ENCODE results near the gene ZNF76. TPM values are rescaled to one million over a fixed set of nuclear protein-coding genes. Genes with fewer than 3 reads are reported as not detected.

ZNF76 gene
- total and polyA plus RNA-seq, 2 of the 13 experiments (the other 11 are each of a cell fraction or from before 2014, with no cell fraction given): 13.2 to 26.4 TPM

DNA sequence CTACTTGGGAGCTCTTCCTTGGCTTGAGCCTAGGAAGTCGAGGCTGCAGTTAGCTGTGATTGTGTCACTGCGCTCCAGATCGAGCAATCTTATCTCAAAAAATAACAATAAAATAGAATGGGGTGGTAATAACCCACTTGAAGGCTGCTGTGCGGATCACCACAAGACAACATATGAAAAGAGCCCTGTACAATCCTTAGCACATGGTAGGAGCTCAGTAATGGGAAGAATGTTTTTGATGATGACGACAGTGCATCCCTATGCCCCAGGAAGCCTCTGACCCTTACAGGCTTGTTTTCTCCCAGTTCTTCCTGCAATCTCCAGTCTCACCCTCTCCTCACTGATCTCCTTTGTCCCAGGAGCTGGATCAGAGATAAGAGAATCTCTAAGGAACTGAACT, 30.2 kb upstream of the ZNF76 start:
- CTCF ChIA-PET (ENCODE audit: low intra/inter-chr PET ratio, low total read pairs): no interaction called here
- TF ChIP-seq ZNF333 (CRISPR knock-in tag; IDR thresholded peaks at IDR 0.05; ENCODE audit: borderline replicate concordance) (no peak), ZNF430 (CRISPR knock-in tag; IDR thresholded peaks at IDR 0.05) (no peak), SOX6 (IDR thresholded peaks at IDR 0.05) (no peak), SOX6 (CRISPR knock-in tag; IDR thresholded peaks at IDR 0.05) (no peak), ZNF670 (CRISPR knock-in tag; IDR thresholded peaks at IDR 0.05; ENCODE audit: borderline replicate concordance) (no peak), ZNF577 (CRISPR knock-in tag; IDR thresholded peaks at IDR 0.05; ENCODE audit: borderline replicate concordance, low read depth) (no peak), LCORL (IDR thresholded peaks at IDR 0.05) (no peak), LCORL (CRISPR knock-in tag; IDR thresholded peaks at IDR 0.05) (no peak), GFI1 (CRISPR knock-in tag; IDR thresholded peaks at IDR 0.05; ENCODE audit: borderline replicate concordance) (no peak), NRL (CRISPR knock-in tag; IDR thresholded peaks at IDR 0.05; ENCODE audit: borderline replicate concordance) (no peak)
- TF ChIP-seq, protein P1, sequence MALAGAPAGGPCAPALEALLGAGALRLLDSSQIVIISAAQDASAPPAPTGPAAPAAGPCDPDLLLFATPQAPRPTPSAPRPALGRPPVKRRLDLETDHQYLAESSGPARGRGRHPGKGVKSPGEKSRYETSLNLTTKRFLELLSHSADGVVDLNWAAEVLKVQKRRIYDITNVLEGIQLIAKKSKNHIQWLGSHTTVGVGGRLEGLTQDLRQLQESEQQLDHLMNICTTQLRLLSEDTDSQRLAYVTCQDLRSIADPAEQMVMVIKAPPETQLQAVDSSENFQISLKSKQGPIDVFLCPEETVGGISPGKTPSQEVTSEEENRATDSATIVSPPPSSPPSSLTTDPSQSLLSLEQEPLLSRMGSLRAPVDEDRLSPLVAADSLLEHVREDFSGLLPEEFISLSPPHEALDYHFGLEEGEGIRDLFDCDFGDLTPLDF (CRISPR knock-in tag; IDR thresholded peaks at IDR 0.05): no peak
- TF ChIP-seq, protein P2, sequence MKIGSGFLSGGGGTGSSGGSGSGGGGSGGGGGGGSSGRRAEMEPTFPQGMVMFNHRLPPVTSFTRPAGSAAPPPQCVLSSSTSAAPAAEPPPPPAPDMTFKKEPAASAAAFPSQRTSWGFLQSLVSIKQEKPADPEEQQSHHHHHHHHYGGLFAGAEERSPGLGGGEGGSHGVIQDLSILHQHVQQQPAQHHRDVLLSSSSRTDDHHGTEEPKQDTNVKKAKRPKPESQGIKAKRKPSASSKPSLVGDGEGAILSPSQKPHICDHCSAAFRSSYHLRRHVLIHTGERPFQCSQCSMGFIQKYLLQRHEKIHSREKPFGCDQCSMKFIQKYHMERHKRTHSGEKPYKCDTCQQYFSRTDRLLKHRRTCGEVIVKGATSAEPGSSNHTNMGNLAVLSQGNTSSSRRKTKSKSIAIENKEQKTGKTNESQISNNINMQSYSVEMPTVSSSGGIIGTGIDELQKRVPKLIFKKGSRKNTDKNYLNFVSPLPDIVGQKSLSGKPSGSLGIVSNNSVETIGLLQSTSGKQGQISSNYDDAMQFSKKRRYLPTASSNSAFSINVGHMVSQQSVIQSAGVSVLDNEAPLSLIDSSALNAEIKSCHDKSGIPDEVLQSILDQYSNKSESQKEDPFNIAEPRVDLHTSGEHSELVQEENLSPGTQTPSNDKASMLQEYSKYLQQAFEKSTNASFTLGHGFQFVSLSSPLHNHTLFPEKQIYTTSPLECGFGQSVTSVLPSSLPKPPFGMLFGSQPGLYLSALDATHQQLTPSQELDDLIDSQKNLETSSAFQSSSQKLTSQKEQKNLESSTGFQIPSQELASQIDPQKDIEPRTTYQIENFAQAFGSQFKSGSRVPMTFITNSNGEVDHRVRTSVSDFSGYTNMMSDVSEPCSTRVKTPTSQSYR (CRISPR knock-in tag; IDR thresholded peaks at IDR 0.05; ENCODE audit: borderline replicate concordance): no peak
- TF ChIP-seq, protein P3, sequence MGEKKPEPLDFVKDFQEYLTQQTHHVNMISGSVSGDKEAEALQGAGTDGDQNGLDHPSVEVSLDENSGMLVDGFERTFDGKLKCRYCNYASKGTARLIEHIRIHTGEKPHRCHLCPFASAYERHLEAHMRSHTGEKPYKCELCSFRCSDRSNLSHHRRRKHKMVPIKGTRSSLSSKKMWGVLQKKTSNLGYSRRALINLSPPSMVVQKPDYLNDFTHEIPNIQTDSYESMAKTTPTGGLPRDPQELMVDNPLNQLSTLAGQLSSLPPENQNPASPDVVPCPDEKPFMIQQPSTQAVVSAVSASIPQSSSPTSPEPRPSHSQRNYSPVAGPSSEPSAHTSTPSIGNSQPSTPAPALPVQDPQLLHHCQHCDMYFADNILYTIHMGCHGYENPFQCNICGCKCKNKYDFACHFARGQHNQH (CRISPR knock-in tag; IDR thresholded peaks at IDR 0.05): no peak
- TF ChIP-seq, protein P4, sequence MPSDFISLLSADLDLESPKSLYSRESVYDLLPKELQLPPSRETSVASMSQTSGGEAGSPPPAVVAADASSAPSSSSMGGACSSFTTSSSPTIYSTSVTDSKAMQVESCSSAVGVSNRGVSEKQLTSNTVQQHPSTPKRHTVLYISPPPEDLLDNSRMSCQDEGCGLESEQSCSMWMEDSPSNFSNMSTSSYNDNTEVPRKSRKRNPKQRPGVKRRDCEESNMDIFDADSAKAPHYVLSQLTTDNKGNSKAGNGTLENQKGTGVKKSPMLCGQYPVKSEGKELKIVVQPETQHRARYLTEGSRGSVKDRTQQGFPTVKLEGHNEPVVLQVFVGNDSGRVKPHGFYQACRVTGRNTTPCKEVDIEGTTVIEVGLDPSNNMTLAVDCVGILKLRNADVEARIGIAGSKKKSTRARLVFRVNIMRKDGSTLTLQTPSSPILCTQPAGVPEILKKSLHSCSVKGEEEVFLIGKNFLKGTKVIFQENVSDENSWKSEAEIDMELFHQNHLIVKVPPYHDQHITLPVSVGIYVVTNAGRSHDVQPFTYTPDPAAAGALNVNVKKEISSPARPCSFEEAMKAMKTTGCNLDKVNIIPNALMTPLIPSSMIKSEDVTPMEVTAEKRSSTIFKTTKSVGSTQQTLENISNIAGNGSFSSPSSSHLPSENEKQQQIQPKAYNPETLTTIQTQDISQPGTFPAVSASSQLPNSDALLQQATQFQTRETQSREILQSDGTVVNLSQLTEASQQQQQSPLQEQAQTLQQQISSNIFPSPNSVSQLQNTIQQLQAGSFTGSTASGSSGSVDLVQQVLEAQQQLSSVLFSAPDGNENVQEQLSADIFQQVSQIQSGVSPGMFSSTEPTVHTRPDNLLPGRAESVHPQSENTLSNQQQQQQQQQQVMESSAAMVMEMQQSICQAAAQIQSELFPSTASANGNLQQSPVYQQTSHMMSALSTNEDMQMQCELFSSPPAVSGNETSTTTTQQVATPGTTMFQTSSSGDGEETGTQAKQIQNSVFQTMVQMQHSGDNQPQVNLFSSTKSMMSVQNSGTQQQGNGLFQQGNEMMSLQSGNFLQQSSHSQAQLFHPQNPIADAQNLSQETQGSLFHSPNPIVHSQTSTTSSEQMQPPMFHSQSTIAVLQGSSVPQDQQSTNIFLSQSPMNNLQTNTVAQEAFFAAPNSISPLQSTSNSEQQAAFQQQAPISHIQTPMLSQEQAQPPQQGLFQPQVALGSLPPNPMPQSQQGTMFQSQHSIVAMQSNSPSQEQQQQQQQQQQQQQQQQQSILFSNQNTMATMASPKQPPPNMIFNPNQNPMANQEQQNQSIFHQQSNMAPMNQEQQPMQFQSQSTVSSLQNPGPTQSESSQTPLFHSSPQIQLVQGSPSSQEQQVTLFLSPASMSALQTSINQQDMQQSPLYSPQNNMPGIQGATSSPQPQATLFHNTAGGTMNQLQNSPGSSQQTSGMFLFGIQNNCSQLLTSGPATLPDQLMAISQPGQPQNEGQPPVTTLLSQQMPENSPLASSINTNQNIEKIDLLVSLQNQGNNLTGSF (CRISPR knock-in tag; IDR thresholded peaks at IDR 0.05): no peak
- TF ChIP-seq, protein P5, sequence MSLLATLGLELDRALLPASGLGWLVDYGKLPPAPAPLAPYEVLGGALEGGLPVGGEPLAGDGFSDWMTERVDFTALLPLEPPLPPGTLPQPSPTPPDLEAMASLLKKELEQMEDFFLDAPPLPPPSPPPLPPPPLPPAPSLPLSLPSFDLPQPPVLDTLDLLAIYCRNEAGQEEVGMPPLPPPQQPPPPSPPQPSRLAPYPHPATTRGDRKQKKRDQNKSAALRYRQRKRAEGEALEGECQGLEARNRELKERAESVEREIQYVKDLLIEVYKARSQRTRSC (CRISPR knock-in tag; IDR thresholded peaks at IDR 0.05; ENCODE audit: low read depth): no peak

More for the DNA sequence above, 30.2 kb upstream of the ZNF76 start:
- DNase-seq (ENCODE audit: low spot score) (no peak), ATAC-seq (no peak), FAIRE-seq (no peak)
- in situ Hi-C loops (cut with HindIII; ENCODE audit: extremely low pct_ligation_motif_present, low pct_unique_long_range_greater_than_20kb): no loop called here
- H4K20me1 ChIP-seq (ENCODE audit: insufficient read depth, low read length): no peaks in the 10 kb centered on the region
- no peak overlapping the region for H2AFZ ChIP-seq (ENCODE audit: low read length)
- intact Hi-C loops (cut with micrococcal nuclease; ENCODE audit: unreplicated experiment): no loop called here
- no peak overlapping the region for H3K9ac ChIP-seq (ENCODE audit: insufficient read depth, low read depth, low read length)
- H3K4me1 ChIP-seq (ENCODE audit: insufficient read depth, low read length): peaks cover 9% of the 10 kb centered on the region; the same call in 1 of the 2 replicates
- BruUV-seq (replicated peaks): no TSS peak
- no peaks in the 10 kb centered on the region for H3K79me2 ChIP-seq (ENCODE audit: insufficient read depth, low read length)
- H3K27ac ChIP-seq (ENCODE audit: extremely low read length, insufficient read depth, low read length): no peak overlapping the region
- 87% methylated on average over 5 of the region's 5 CpGs for WGBS (ENCODE audit: low lambda C conversion rate)
- H3K4me3 ChIP-seq (replicated peaks in 1 of 3; ENCODE audit: insufficient read depth in 1 of 3, low read depth in 2 of 3, low read length in 3 of 3): no peak overlapping the region
- H3K36me3 ChIP-seq (replicated peaks in 1 of 2; ENCODE audit: control insufficient read depth in 1 of 2, insufficient read depth in 2 of 2, low read length in 2 of 2): no peaks in the 10 kb centered on the region
- H3K9me3 ChIP-seq (ENCODE audit: low read length): no peaks in the 10 kb centered on the region
- H3K27me3 ChIP-seq (ENCODE audit: control insufficient read depth in 1 of 2, insufficient read depth in 2 of 2, low read length in 2 of 2): no peaks in the 10 kb centered on the region
- POLR2A ChIA-PET: no interaction called here
- H3K4me2 ChIP-seq (ENCODE audit: low read depth, low read length): no peak overlapping the region
